Measurements from ENCODE around the gene ARL3.

DNA sequence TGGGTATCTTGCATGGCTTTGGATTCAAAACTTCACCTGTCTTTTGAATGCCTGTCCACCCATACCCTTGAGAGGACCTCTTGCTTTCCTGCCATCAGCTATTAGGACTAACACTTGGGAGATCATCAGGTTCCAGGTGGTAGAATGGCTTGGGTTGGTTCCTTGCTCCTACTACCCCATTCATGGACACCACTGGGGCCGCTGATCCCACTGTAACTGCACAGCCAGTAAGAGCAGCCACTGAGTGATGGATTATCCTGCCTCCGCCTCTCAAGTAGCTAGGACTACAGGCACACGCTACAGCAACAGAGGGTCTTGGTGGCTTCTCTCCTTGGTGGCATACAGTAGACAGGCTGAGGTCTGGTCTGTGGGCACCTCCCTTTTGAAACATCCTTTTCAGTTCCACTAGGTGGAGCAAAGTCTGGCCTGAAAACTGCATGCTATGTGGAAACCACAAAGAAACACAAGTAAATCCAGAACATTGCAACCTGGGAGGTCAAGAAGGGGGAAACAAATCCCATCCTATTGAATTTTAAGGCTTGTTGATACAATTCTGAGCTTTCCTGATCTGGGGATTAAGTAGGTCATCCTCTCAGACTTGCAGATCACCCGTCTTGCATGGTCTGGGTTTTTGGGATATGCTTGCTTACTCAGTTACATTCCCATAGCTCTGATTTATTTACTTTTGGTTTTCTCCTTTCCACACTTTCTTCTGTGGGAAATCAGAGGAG lies 38.9 kb upstream of the ARL3 start:
- TF ChIP-seq, protein P1, sequence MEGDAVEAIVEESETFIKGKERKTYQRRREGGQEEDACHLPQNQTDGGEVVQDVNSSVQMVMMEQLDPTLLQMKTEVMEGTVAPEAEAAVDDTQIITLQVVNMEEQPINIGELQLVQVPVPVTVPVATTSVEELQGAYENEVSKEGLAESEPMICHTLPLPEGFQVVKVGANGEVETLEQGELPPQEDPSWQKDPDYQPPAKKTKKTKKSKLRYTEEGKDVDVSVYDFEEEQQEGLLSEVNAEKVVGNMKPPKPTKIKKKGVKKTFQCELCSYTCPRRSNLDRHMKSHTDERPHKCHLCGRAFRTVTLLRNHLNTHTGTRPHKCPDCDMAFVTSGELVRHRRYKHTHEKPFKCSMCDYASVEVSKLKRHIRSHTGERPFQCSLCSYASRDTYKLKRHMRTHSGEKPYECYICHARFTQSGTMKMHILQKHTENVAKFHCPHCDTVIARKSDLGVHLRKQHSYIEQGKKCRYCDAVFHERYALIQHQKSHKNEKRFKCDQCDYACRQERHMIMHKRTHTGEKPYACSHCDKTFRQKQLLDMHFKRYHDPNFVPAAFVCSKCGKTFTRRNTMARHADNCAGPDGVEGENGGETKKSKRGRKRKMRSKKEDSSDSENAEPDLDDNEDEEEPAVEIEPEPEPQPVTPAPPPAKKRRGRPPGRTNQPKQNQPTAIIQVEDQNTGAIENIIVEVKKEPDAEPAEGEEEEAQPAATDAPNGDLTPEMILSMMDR (IDR thresholded peaks at IDR 0.05 in 8 of 11, conservative IDR thresholded peaks at IDR 0.05 in 3 of 11) = peak in 8 of 11 experiments; percentile 28 to 58 (median 45)
- no peak for TF ChIP-seq POLR2A (IDR thresholded peaks at IDR 0.05)
- no peak for TF ChIP-seq POLR2AphosphoS5 (IDR thresholded peaks at IDR 0.05)
